DOHH2 (cell line): ENCODE measurements around the gene SYT6.
"Not testable (repeated sequence)": the region's sequence is repeated elsewhere in the genome, so short reads cannot be mapped to it uniquely, and the experiment has no call there.

Experiments
- H3F3A ChIP-seq: fragments of 200-600 bp; sonication (generic), shearing (Covaris generic); 2 replicates; pipeline ENCODE4 v1.6.0; 2016; ENCODE audit warnings: antibody characterized with exemption, mild to moderate bottlenecking; ENCODE audit not compliant: control insufficient read depth, insufficient read depth
- H3K27ac ChIP-seq: fragments of 200-600 bp; sonication (generic); 2 replicates; pipeline ENCODE4 v1.5.1; 2014; ENCODE audit warnings: low read depth, mild to moderate bottlenecking, low read length, moderate library complexity
- H3K27me3 ChIP-seq: fragments of 200-600 bp; sonication (generic); 2 replicates; pipeline ENCODE4 v1.6.1; 2014; ENCODE audit warnings: mild to moderate bottlenecking, low read length, mixed read lengths; ENCODE audit not compliant: control insufficient read depth
- H3K36me3 ChIP-seq: fragments of 200-600 bp; sonication (generic); 2 replicates; pipeline ENCODE4 v1.6.1; 2014; ENCODE audit warnings: mild to moderate bottlenecking, low read length, moderate library complexity, mixed read lengths; ENCODE audit not compliant: control insufficient read depth
- H3K4me1 ChIP-seq: fragments of 200-600 bp; sonication (generic); 2 replicates; pipeline ENCODE4 v1.6.1; 2014; ENCODE audit warnings: mild to moderate bottlenecking, low read length, mixed read lengths; ENCODE audit not compliant: control insufficient read depth
- H3K4me2 ChIP-seq: fragments of 200-600 bp; sonication (generic); 2 replicates; pipeline ENCODE4 v1.6.0; 2014; ENCODE audit warnings: mild to moderate bottlenecking, low read length, moderate library complexity
- H3K4me3 ChIP-seq: fragments of 200-600 bp; sonication (generic); 2 replicates; pipeline ENCODE4 v1.5.1; 2014; ENCODE audit warnings: mild to moderate bottlenecking, low read length, mixed read lengths
- H3K79me2 ChIP-seq: fragments of 200-600 bp; sonication (generic); 2 replicates; pipeline ENCODE4 v1.6.1; 2014; ENCODE audit warnings: mild to moderate bottlenecking, low read length, mixed read lengths; ENCODE audit not compliant: control insufficient read depth
- H3K9me2 ChIP-seq: fragments of 200-600 bp; sonication (generic); replicated peaks from 2 replicates; pipeline ENCODE4 v1.6.1; 2014; ENCODE audit warnings: mild to moderate bottlenecking, low read length, mixed read lengths; ENCODE audit not compliant: control insufficient read depth
- H3K9me3 ChIP-seq: fragments of 200-600 bp; sonication (generic); 2 replicates; pipeline ENCODE4 v1.6.1; 2014; ENCODE audit warnings: antibody characterized with exemption, low read length, mixed read lengths; ENCODE audit not compliant: control insufficient read depth, insufficient read depth
- H4K20me1 ChIP-seq: fragments of 200-600 bp; sonication (generic); 2 replicates; pipeline ENCODE4 v1.6.0; 2014; ENCODE audit warnings: low read depth, mild to moderate bottlenecking, antibody characterized with exemption, low read length, moderate library complexity; ENCODE audit not compliant: control insufficient read depth, insufficient read depth
- CTCF ChIP-seq: fragments of 200-600 bp; sonication (generic); IDR thresholded peaks from one replicate; pipeline ENCODE4 v1.5.1; 2014; ENCODE audit warnings: antibody characterized with exemption, mild to moderate bottlenecking, low read depth, low read length; ENCODE audit not compliant: poor library complexity, severe bottlenecking
- EZH2phosphoT487 ChIP-seq: fragments of 200-600 bp; sonication (generic); IDR thresholded peaks from 2 replicates; pipeline ENCODE4 v1.6.1; 2017; ENCODE audit warnings: borderline replicate concordance, mild to moderate bottlenecking, antibody characterized with exemption, low read length, moderate library complexity, mixed read lengths

Gene SYT6

GRCh38 chr1:114075105-114075504, 78.6 kb downstream of the SYT6 start:
- H3K9me2 ChIP-seq: no peaks in the 10 kb centered on the region
- no peak overlapping the region for H3K27ac ChIP-seq
- H3F3A ChIP-seq: no peaks in the 10 kb centered on the region
- peaks cover 4% of the 10 kb centered on the region; the same call in 1 of the 2 replicates for H3K9me3 ChIP-seq
- H3K36me3 ChIP-seq: no peaks in the 10 kb centered on the region
- H3K4me1 ChIP-seq: no peaks in the 10 kb centered on the region
- no peaks in the 10 kb centered on the region for H3K79me2 ChIP-seq
- H4K20me1 ChIP-seq: no peaks in the 10 kb centered on the region
- H3K4me3 ChIP-seq: no peak overlapping the region
- H3K4me2 ChIP-seq: no peak overlapping the region
- TF ChIP-seq EZH2phosphoT487: no peak
- TF ChIP-seq CTCF: no peak
- H3K27me3 ChIP-seq: peaks cover 4% of the 10 kb centered on the region; the same call in 1 of the 2 replicates

GRCh38 chr1:114072246-114072645, 81.4 kb downstream of the SYT6 start:
- Histone ChIP-seq H3K79me2 (no peaks in the 10 kb centered on the region), H3K36me3 (no peaks in the 10 kb centered on the region), H3K4me1 (no peaks in the 10 kb centered on the region), H3K9me2 (no peaks in the 10 kb centered on the region), H3K27ac (no peak overlapping the region), H3K4me3 (no peak overlapping the region), H3F3A (no peaks in the 10 kb centered on the region), H4K20me1 (no peaks in the 10 kb centered on the region), H3K27me3 (peaks cover 4% of the 10 kb centered on the region; the same call in 1 of the 2 replicates), H3K9me3 (peaks cover 4% of the 10 kb centered on the region; the same call in 1 of the 2 replicates), H3K4me2 (no peak overlapping the region)
- TF ChIP-seq EZH2phosphoT487: no peak
- no peak for TF ChIP-seq CTCF

GRCh38 chr1:114069762-114070161, 83.9 kb downstream of the SYT6 start:
- H3K4me2 ChIP-seq, H3F3A ChIP-seq, H3K27ac ChIP-seq, H4K20me1 ChIP-seq, H3K27me3 ChIP-seq, H3K36me3 ChIP-seq, H3K79me2 ChIP-seq, H3K4me1 ChIP-seq, H3K4me3 ChIP-seq, H3K9me3 ChIP-seq, H3K9me2 ChIP-seq: not testable (repeated sequence)

- not testable (repeated sequence) for H3K9me2 ChIP-seq, H4K20me1 ChIP-seq, H3K9me3 ChIP-seq, H3F3A ChIP-seq, H3K4me2 ChIP-seq, H3K4me3 ChIP-seq, H3K79me2 ChIP-seq, H3K27ac ChIP-seq, H3K36me3 ChIP-seq, H3K4me1 ChIP-seq, H3K27me3 ChIP-seq
Observed at GRCh38 chr1:114068684-114069083, 85.0 kb downstream of the SYT6 start.

GRCh38 chr1:114065671-114066070, 88.0 kb downstream of the SYT6 start:
- H3K4me2 ChIP-seq, H3K9me3 ChIP-seq, H3K36me3 ChIP-seq, H3K27me3 ChIP-seq, H3K9me2 ChIP-seq, H3F3A ChIP-seq, H4K20me1 ChIP-seq, H3K4me3 ChIP-seq, H3K79me2 ChIP-seq, H3K4me1 ChIP-seq, H3K27ac ChIP-seq: not testable (repeated sequence)
